Posterior cingulate gyrus (tissue), 11 donors: Measurements from ENCODE around the gene JADE3.

Experiments used
- DNase-seq, 10 donors: peaks; one replicate each; pipeline versions ENCODE4 v3.0.0 to v3.0.0-alpha.2; 2020 to 2021; ENCODE audit warnings: mixed read lengths in 3 of 10
- intact Hi-C: fragments of 100-400 bp; cut with DNase I; formaldehyde crosslinking; loops from one replicate; pipeline ENCODE4 v1.15.1; 2023

The JADE3 gene

GRCh38 chrX:47097018-47097417 is 184.8 kb downstream of the JADE3 start:
- intact Hi-C loops = no loop called here

GRCh38 chrX:47098338-47099094 is 186.3 kb downstream of the JADE3 start:
- intact Hi-C loops = no loop called here
- DNase-seq = no peak

More at GRCh38 chrX:47097018-47097417, 184.8 kb downstream of the JADE3 start:
- DNase-seq = no peak

- DNase-seq = no peak
- intact Hi-C loops = no loop called here
Measured at GRCh38 chrX:47101206-47101605, 189.0 kb downstream of the JADE3 start.
